GM21367 (cell line): ENCODE results near the gene PCNX4.
"Not testable (repeated sequence)": the region's sequence is repeated elsewhere in the genome, so short reads cannot be mapped to it uniquely, and the experiment has no call there.

Experiments
- ATAC-seq: cut with Tn5 transposase; IDR thresholded peaks from one replicate; pipeline ENCODE4 v1.9.1; 2021; ENCODE audit not compliant: unreplicated experiment

PCNX4 gene

DNA sequence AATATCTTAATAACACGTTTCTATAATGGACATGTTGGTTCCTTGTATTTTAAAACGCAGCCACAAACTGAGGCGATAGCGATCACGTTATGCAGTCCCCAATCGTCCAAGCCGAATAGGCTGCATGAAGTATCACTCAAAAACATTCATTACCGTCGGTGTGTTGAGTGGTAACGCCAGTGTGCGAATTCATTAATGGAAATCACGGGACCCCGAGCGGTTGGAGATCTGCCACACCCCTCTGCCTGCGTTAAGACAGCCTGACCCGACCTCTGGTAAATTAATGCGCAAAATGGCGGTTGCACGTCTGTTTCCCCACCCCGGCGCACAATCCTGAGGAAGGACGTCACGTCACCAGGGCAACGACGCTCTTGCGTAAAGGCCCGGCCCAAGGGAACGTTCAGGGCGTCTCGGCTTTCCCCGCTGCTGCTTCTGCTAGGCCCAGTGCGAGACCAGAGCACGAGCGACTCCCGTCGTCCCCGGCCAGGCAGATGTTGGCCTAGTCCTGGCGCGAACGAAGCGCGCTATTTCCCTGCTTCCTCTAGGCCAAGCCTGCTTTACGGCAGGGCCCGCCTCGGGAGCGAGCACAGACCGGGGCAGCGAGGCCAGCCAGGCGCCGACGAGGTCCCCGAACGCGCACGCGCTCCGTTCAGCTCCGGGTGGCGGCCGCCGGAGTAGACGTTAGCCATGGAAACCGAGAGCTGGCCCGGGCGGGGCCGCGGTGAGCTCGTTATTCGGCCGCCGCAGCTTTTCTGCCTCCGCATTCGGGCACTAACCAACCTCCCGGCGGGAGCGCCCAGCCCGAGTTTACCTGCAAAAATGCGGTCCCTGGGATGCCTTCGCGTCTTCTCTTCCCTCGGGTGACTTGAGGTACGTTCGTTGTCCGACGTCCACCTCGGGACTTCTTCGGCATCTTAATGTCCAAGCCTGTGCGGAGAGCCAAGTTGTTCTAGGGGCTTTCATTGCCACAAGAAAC lies at the start of gene PCNX4:
Gene PCNX4, plus strand, starts transcription at position 374 of the 976 bp plus-strand sequence. CDS start 15,716 bp downstream, outside the sequence.
- ATAC-seq, result peak; percentile 96

- ATAC-seq, result not testable (repeated sequence)
These were observed 43.7 kb upstream of the PCNX4 start for GRCh38 chr14:60047976-60048375.

DNA sequence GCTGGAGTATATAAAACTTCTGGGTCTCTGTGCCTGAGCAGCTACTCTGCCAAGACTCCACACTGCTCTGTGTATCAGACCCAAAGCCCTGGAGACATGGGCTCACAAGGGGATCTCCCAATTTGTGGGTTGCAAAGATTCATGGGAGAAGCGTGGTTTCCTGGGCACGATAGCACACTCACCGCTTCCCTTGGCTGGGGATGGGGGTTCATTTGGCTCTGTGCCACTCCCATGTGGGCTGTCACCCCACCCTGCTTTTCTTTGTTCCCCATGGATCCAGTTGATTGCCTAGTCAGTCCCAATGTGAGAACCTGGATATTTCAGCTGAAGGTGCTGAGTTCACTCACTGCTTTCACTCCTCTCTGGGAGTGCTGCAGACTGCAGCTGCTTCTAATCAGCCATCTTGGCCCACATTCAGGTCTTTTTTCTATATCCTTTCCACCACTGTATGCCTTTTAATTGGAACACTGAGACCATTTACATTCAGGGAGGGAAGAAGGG lies 40.0 kb upstream of the PCNX4 start:
- no peak for ATAC-seq

DNA sequence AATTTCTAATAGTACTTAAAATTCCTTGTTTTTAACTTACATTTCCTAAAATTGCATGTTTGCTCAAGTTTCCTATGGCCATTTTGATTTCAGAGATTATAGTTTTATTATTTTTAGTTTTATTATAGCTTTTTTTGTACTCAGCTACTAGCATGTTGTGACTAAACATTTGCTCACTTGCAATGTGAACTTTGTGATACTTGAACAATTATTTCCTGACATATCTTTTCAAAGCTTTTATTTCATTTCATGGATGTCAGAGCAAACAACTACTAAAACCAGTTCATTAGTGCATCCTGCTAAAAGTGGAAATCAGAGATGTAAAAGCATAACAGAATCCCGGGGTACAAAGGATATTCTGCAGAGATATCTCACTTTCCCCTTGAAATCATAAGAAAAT lies 33.6 kb upstream of the PCNX4 start:
- no peak for ATAC-seq

DNA sequence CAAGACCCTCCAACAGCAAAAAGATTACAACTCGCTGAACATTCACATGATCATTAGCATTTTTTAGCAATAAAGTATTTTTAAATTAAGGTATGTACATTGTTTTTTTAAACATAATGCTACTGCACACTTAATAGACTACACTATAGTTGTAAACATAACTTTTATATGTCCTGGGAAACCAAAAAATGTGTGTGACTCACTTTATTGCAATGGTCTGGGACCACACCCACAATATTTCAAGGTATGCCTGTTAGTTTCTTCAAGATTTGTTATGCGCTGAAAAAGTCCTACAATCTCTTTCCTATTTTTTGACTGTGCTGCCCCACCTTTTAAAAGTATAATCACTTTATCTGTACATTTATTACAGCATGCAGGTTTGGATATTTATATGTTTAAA lies 30.4 kb upstream of the PCNX4 start:
- no peak for ATAC-seq

DNA sequence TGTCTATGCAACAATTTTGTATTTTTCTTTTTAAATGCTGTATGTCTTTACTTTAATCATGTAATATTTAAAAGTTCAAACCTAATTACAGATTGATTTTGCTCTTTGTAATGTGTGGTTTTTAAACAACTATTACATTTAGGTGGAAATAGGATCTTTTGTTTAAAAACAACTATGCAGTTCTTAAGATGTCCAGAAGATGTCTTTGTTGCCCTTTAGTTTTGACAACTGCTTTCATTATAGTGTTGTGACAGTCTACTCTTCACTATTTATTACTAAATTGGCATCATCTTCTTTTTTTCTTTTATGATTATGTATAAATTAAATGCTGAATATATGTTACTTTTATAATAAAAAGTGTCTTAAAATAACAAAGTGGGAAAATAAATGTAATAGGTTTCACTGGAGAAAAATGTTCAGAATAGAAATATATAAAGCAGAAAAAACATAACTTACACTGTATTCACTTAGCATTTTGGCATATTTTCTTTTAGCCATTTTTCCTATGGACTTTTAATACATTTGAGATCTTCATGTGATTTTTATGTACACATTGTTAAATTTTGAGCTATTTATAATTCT lies 27.1 kb upstream of the PCNX4 start:
- ATAC-seq, result no peak

DNA sequence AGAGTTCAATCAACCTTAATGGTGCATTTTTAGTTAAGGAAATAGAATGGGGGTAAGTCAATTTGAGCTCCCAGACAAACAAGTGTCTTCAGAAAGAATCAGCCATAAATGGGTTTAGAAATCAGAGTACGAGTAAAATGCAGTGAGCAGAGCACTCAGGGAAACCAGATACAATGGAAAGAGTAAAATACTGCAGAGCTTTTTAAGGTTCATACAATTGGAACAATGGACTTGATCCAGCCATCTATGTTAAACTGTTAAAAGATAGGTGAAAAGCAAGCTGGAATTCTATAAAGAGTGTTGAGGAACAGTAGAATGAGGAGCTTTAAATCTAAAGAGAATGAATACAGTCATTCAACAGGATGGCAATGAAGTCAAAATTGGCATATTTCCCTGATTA lies 23.8 kb upstream of the PCNX4 start:
- ATAC-seq, result no peak

GRCh38 chr14:60079723-60080122 lies 12.0 kb upstream of the PCNX4 start:
- ATAC-seq, result no peak

DNA sequence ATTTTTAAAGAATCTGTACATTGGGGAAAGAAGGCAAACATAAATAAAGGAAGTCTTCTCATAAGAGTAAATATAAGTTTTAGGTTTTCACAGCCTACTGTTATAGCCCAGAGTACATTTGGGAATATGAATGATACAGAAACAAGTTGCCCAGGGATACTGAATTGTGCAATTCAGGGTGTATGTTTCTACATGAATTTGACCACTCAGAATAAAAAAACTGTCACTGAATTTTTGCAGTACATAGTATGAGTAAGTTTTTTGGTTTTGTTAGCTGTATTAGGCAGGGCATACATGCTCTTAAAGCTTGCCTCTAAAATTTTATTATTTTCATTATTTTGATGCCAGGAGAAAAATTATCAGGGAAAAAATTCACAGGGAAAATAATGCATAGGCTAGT lies 6.6 kb upstream of the PCNX4 start:
- no peak for ATAC-seq

DNA sequence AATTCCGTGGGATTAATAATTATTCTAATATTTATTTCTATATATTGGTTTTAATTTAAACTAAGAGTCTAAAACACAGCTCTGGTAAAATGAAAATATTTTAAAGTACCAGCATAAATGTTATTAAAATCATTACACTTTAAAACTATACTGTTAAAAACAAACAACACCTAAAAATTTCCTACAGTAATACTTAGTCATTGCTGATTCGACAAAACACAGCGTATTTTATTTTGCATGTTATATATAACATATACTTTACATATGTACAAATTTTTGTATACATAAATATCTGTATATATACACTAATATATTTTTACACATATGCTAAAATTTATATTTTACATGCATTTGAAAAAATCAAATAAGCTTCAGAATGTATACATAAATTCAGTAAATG lies 6.0 kb upstream of the PCNX4 start:
- no peak for ATAC-seq

DNA sequence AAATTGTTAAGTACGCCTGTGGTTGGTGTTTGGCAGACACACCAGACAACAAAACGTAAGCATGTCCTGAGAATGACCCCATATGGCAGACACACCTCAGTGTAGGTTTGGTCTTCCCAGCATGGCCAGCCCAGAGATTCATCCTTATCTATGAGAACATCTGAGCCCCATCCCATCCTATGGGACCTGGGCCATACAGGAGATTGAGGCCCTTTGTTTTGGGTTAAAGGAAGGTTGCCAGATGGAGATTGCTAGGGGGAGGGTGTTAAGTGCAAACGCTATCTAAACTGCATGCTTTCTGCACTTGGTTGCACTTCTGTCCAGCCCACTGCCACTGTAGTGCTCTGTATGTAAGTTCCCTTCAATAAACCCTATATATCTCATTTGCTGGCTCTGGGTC lies 4.1 kb upstream of the PCNX4 start:
- no peak for ATAC-seq

DNA sequence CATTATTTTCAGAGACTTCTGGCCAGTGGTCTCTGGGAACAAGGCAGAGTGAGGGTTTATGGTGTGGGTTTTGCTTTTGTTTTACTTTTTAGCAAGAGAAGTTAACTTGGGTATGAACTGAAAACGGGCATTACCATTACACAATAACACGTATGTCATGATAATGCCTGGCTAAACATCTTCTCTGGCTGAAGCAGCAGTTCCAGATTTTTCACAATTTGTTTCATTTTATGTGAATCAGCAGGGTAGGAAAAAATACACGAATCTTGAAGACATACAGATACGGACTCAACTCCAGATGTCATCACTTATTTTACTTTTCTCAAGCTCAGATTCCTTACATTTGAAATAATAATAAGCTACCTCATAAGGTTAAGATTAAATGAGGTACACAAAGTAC lies 2.5 kb upstream of the PCNX4 start:
- ATAC-seq, result no peak

DNA sequence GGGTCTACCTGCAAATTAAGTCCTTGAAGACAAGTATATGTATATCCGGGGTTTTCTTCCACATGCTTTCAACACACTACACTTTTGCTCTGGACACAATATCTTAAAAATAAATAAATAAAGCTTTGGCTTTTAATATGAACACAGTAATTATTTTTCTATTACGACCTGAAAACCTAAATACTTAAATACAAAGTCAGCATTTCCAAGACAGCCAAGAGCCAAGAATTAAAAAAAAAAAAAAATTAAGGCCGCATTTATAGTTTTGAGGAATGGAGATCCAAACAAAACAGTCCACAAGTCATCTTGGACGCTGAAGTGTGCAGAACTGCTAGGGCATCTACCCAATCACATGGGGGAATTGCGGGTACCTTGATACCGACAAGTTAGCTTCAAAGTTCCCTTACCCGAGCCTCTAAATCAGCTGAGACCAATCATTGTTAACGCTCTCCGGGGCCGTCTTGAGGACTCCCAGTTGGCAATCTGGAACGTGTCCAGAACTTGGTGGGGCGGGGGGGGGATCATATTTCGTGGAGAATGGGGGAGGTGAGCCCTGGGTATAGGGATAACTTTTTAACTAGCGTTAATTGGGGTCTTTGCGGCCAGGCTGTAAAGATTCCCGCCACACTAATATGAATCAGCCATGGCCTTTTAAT lies 731 bp upstream of the PCNX4 start:
- no peak for ATAC-seq

DNA sequence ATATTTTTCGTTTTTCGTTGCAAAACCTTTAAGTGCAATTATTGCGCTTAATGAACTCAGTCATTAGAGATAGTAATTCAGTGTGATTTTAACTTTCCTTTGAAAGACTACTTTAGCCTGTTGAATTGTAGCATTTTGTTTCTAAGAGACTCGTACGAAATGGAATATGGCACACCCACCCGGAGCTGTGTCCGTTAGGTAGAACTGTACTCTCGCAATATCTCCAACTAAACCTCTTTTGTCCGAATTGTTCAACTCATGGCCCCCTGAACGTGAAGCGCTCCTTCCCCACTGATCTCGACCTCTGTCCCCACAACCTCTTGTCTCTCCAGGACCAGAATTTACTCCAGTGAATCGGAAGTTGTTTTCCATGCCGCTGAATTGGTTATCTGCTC lies 800 bp downstream of the PCNX4 start:
- no peak for ATAC-seq

DNA sequence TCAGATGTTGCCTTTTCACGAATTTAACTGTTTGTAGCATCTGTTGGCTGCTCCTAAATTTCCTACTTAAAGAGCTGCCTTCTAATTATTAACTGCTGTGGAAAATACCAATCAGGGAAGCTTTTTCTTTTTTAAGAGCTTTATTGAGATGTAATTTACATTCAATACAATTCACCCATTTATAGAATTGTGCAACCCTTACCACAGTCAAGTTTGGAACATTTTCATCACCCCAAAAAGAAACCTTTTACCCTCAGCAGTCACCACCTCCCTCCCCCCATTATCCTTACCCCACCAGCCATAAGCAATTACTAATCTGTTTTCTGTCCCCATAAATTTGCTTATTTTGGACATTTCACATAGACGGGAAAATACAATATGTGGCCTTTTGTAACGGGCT lies 1.4 kb downstream of the PCNX4 start:
- ATAC-seq, result no peak

DNA sequence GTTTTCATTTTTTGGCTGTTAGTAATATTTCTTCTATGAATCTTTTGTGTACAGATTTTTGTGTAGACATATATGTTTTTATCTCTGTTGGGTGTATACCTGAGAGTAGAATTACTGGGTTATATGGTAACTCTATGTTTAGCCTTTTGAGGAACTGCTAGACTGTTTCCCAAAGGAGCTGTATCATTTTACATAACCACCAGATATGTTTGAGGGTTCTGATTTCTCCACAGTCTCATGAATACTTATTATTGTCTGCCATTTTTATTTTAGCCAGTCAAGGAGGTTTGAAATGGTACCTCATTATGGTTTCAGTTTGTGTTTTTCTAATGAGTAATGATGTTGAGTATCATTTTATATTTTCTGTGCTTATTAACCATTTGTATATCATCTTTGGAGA lies 1.9 kb downstream of the PCNX4 start:
- ATAC-seq, result no peak

DNA sequence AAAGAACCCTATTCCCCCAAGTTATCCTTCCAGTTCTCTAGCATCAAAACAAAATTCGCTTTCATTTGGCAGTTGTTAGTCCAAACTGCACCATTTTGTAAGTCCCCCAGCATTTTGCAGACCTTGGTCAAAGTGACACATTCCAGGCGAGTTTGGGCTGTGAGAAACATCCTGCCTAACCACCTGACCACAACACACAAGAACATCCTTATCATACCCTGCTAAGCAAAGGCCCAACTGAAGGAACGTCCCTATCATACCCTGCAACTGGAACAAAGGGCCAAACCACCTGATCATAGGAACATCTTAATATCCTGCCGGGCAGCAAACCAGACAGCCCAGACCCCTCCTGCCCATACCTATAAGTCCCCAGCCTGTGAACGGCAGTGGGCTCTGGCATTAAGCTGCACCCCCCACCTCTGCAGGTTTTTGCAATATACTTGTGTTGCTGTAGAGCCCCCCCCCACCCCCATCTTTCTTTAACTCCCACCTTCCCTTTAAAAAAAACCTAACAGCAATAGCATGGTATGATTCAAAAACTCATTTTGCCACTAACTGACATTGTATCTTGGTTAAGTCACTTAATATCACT lies 2.7 kb downstream of the PCNX4 start:
- no peak for ATAC-seq

DNA sequence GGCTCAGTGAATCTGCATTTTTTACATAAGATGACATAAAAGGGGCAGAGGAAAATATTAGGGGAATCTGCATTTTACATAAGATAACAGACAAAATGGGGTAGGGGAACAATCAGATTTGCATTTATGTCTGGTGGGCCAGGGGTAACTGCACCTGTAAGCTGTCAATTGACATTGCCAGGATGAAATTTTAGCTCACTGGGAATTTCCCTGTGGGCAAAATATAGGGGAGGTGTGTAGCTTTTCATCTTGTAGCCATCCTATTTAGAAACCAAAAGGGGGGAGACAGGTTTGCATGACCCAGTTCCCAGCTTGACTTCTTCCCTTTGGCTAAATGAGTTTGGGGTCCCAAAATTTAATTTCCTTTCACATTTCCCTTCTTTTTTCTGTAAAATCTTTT lies 3.5 kb downstream of the PCNX4 start:
- ATAC-seq, result no peak

DNA sequence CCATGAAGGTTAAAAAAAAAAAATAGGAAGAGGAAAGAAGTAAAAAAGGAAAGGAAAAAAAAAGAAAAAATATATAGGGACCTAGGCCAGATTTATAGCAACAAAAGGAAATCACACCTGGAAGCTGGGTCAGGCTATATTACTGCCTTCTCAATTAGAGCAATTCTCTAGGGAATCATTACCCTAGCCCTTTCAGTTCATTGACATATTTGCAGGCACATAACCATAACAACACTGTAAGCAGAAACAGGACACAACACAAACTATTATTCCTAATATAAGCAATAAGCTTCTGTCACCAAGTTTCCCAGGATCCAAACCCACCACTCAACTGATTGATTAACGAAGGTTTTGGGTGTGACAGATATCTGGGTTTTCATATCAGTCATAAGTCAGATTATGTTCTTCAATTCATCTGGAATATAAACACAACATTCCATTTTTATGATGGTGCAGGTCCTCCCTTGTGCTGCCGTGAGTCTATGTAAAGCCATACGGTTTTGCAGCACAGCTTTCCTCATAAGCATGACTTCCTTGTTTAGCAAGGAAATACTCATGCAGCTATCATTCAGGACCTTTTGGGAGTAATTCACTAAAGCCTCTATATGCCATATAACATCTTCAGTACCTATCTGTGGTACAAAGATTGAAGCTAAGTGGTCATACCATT lies 4.2 kb downstream of the PCNX4 start:
- ATAC-seq, result no peak

GRCh38 chr14:60097974-60098373 lies 6.3 kb downstream of the PCNX4 start:
- no peak for ATAC-seq

DNA sequence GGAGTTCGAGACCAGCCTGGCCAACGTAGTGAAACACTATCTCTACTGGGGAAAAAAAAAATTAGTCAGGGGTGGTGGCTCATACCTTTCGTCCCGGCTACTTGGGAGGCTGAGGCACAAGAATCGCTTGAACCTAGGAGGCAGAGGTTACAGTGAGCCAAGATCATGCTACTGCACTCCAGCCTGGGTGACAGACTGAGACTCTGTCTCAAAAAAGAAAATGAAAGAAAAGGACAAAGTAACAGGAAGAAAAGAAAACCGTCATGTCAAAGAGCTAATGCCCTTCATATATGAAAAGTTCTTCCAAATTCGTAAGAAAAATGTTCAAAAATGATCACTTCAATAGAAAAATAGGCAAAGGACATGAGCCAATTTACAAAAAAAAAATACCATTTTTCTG lies 8.1 kb downstream of the PCNX4 start:
- not testable (repeated sequence) for ATAC-seq
